Measurements from ENCODE around the gene TMPRSS6.

GRCh38 chr22:37043828-37044538 lies 65.5 kb downstream of the TMPRSS6 start:
- TF ChIP-seq SIN3A (IDR thresholded peaks at IDR 0.05; ENCODE audit: low read depth) (no peak), ZNF274 (IDR thresholded peaks at IDR 0.05; ENCODE audit: low read depth, low read length) (no peak), CTCF (IDR thresholded peaks at IDR 0.05 in 2 of 3, conservative IDR thresholded peaks at IDR 0.05 in 1 of 3; ENCODE audit: borderline replicate concordance in 1 of 3, insufficient read depth in 1 of 3, low read depth in 2 of 3, low read length in 2 of 3) (peak; percentile 76 to 88 (median 79); a peak in 5 of 6 replicates), RAD21 (IDR thresholded peaks at IDR 0.05; ENCODE audit: low read depth) (peak; percentile 82), POLR2AphosphoS5 (IDR thresholded peaks at IDR 0.05; ENCODE audit: low read depth, low read length) (no peak), EGR1 (IDR thresholded peaks at IDR 0.05; ENCODE audit: low read depth) (no peak), POLR2A (IDR thresholded peaks at IDR 0.05; ENCODE audit: borderline replicate concordance, extremely low read depth, insufficient read depth, insufficient read length) (no peak), CEBPB (IDR thresholded peaks at IDR 0.05; ENCODE audit: low read depth) (no peak), REST (IDR thresholded peaks at IDR 0.05; ENCODE audit: low read depth) (no peak), EZH2 (IDR thresholded peaks at IDR 0.05) (no peak), YY1 (IDR thresholded peaks at IDR 0.05; ENCODE audit: extremely low read depth, insufficient replicate concordance, low read depth, low read length) (no peak), MAX (IDR thresholded peaks at IDR 0.05) (no peak), ZFX (IDR thresholded peaks at IDR 0.05) (no peak), TCF7L2 (IDR thresholded peaks at IDR 0.05; ENCODE audit: borderline replicate concordance, extremely low read depth, insufficient read depth, insufficient read length) (no peak)

Data from HCT116 (cell line).